Gastrocnemius medialis (tissue), 4 donors: Measurements from ENCODE around the gene PIAS3. TPM values are rescaled to one million over a fixed set of nuclear protein-coding genes. Genes with fewer than 3 reads are reported as not detected.

ENCODE experiments used
- ATAC-seq, 2 donors: fragments of 150-250 bp; one replicate each; pipeline ENCODE4 v1.9.1; 2016
- DNase-seq, 2 donors: peaks; one replicate each; pipeline ENCODE4 v3.0.0-alpha.2; 2019
- H3K27ac ChIP-seq, 4 donors: fragments of 200-600 bp; sonication (generic); 1 replicate in 1 of 4; 2 replicates in 3 of 4; pipeline ENCODE4 v1.5.1; 2016 to 2018; ENCODE audit warnings: mild to moderate bottlenecking in 2 of 4, moderate library complexity in 1 of 4
- H3K27me3 ChIP-seq, 3 donors: fragments of 200-600 bp; sonication (generic) in 2 of 3; 1 replicate in 1 of 3; 2 replicates in 2 of 3; pipeline versions ENCODE4 v1.5.1 to v1.6.0; 2016 to 2019; ENCODE audit warnings: mild to moderate bottlenecking in 1 of 3, moderate library complexity in 1 of 3
- H3K36me3 ChIP-seq, 2 donors: fragments of 200-600 bp; sonication (generic) in 1 of 2; one replicate each; pipeline ENCODE4 v1.5.1; 2017 to 2018
- H3K4me1 ChIP-seq, 2 donors: fragments of 200-600 bp; sonication (generic) in 1 of 2; one replicate each; pipeline ENCODE4 v1.5.1; 2016 to 2017; ENCODE audit warnings: mild to moderate bottlenecking in 2 of 2
- H3K4me3 ChIP-seq, 4 donors: fragments of 200-600 bp; sonication (generic) in 3 of 4; 1 replicate in 1 of 4; 2 replicates in 3 of 4; pipeline ENCODE4 v1.5.1; 2016 to 2019; ENCODE audit warnings: mild to moderate bottlenecking in 2 of 4
- H3K9me3 ChIP-seq, 3 donors: fragments of 200-600 bp; sonication (generic) in 2 of 3; 1 replicate in 1 of 3; 2 replicates in 2 of 3; pipeline ENCODE4 v1.5.1; 2016 to 2019
- CTCF ChIP-seq, 5 experiments: fragments of 450-650 bp in 3 of 5; fragments of 200-600 bp in 2 of 5; sonication (generic) in 2 of 5; IDR thresholded peaks in 4 of 5; conservative IDR thresholded peaks in 1 of 5; 1 replicate in 4 of 5; 2 replicates in 1 of 5; pipeline ENCODE4 v1.5.1; 2016 to 2019; ENCODE audit warnings: antibody characterized with exemption in 5 of 5, mild to moderate bottlenecking in 3 of 5, moderate library complexity in 3 of 5
- POLR2A ChIP-seq, 2 donors: fragments of 450-650 bp; IDR thresholded peaks; one replicate each; pipeline ENCODE4 v1.6.1; 2017; ENCODE audit warnings: antibody characterized with exemption in 2 of 2, mild to moderate bottlenecking in 2 of 2, moderate library complexity in 2 of 2
- in situ Hi-C, 4 donors: fragments of 200-750 bp; cut with MboI; loops; one replicate each; pipeline versions ENCODE4 v1.15.0 to v1.8.0; 2017; ENCODE audit warnings: low sequenced_read_pairs in 4 of 4
- intact Hi-C: fragments of 100-400 bp; cut with DNase I; formaldehyde crosslinking; loops from one replicate; pipeline ENCODE4 v1.15.1; 2023; ENCODE audit warnings: low total_unique reads
- total RNA-seq, 4 donors: library from RNA; depleted of rRNA; stranded (reverse); fragments of >200 nt; gene quantifications; one replicate each; pipeline versions ENCODE4 v1.1.0 to v1.2.3, GENCODE V29; 2016

Gene PIAS3
- total RNA-seq, 4 donors from 2014 or later, result 26.2 to 40.0 (median 35.7) TPM

GRCh38 chr1:145898756-145899155 lies 39.9 kb upstream of the PIAS3 start:
- ATAC-seq (no peak), DNase-seq (no peak)
- in situ Hi-C loops (loop anchor here in 1 of 4 donors (10.0 kb wide), 2 partner anchors 56 to 116 kb away; partner anchors contain the start of gene LIX1L), intact Hi-C loops (no loop called here)
- no peak overlapping the region for H3K4me3 ChIP-seq
- H3K36me3 ChIP-seq, result peaks cover 0 to 24% of the 10 kb centered on the region in 2 donors
- no peak overlapping the region for H3K27ac ChIP-seq
- no peak for TF ChIP-seq POLR2A (IDR thresholded peaks at IDR 0.05)
- no peak for TF ChIP-seq CTCF (IDR thresholded peaks at IDR 0.05 in 4 of 5, conservative IDR thresholded peaks at IDR 0.05 in 1 of 5)
- no peaks in the 10 kb centered on the region for H3K27me3 ChIP-seq
- H3K9me3 ChIP-seq, result no peaks in the 10 kb centered on the region
- no peaks in the 10 kb centered on the region for H3K4me1 ChIP-seq

- in situ Hi-C loops (loop anchor here in 1 of 4 donors (10.0 kb wide), 2 partner anchors 57 to 117 kb away; partner anchors contain the start of gene LIX1L), intact Hi-C loops (no loop called here)
- no peaks in the 10 kb centered on the region for H3K9me3 ChIP-seq
- H3K4me3 ChIP-seq, result no peak overlapping the region
- no peak for ATAC-seq
- peaks cover 2 to 5% of the 10 kb centered on the region in 2 donors for H3K4me1 ChIP-seq
- no peak for DNase-seq
- H3K27ac ChIP-seq, result no peak overlapping the region
- H3K27me3 ChIP-seq, result no peaks in the 10 kb centered on the region
- H3K36me3 ChIP-seq, result peaks cover 0 to 24% of the 10 kb centered on the region in 2 donors
- no peak for TF ChIP-seq POLR2A (IDR thresholded peaks at IDR 0.05)
- no peak for TF ChIP-seq CTCF (IDR thresholded peaks at IDR 0.05 in 4 of 5, conservative IDR thresholded peaks at IDR 0.05 in 1 of 5)
Measured at GRCh38 chr1:145897969-145898368, 39.1 kb upstream of the PIAS3 start.

GRCh38 chr1:145895471-145895870 lies 36.6 kb upstream of the PIAS3 start:
- Histone ChIP-seq H3K9me3 (no peaks in the 10 kb centered on the region), H3K4me1 (peaks cover 25 to 27% of the 10 kb centered on the region in 2 donors), H3K27me3 (no peaks in the 10 kb centered on the region), H3K36me3 (peaks cover 0 to 21% of the 10 kb centered on the region in 2 donors), H3K27ac (no peak overlapping the region), H3K4me3 (no peak overlapping the region)
- ATAC-seq (no peak), DNase-seq (no peak)
- intact Hi-C loops (no loop called here), in situ Hi-C loops (loop anchor here in 1 of 4 donors (10.0 kb wide), 2 partner anchors 59 to 119 kb away; partner anchors contain the start of gene LIX1L)
- no peak for TF ChIP-seq CTCF (IDR thresholded peaks at IDR 0.05 in 4 of 5, conservative IDR thresholded peaks at IDR 0.05 in 1 of 5)
- TF ChIP-seq POLR2A (IDR thresholded peaks at IDR 0.05), result no peak

DNA sequence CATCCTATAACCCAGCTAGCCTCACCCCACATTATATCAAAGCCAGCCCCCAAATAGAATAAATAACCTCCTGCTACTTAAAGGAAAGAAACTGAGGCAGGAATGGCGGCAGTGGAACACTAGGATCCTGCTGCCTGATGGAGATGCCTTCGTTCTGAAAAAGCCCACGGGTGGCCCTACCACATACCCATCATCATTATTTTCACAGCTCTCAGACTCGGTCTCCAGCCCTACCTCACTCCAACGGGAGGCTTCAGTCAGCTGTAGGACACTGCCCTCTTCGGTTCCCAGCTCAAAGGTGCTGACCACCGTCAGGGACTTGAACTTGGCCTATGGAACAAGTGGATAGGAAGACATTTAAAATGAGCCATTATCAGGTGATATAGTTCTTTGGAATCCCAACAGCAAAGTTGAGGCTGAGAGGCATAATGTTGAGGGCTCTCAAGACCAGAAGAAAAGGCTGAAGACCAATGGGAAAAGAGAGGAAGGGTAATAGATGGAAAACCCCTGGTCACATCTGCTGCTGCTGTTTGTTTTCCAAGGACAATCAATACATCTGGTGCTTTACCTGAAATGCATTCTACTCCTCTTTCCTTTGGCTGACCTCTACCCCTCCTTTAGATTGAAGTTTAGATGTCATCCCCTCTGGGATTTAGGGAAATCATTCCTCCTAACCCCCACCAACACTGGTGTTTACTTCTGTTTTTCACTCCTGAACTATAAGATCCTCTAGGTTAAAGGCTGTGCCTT lies 34.6 kb upstream of the PIAS3 start:
- peaks cover 0 to 20% of the 10 kb centered on the region in 2 donors for H3K36me3 ChIP-seq
- in situ Hi-C loops, result loop anchor here in 2 of 4 donors (5.0 to 10.0 kb wide), 3 partner anchors 61 to 121 kb away; partner anchors contain the start of gene LIX1L (in 1 of the 2)
- H3K4me1 ChIP-seq, result peaks cover 36 to 37% of the 10 kb centered on the region in 2 donors
- DNase-seq, result no peak
- H3K27ac ChIP-seq, result peak overlapping the region; percentile 88 to 98 (median 91)
- ATAC-seq, result no peak
- H3K27me3 ChIP-seq, result no peaks in the 10 kb centered on the region
- H3K9me3 ChIP-seq, result no peaks in the 10 kb centered on the region
- TF ChIP-seq CTCF (IDR thresholded peaks at IDR 0.05 in 4 of 5, conservative IDR thresholded peaks at IDR 0.05 in 1 of 5), result no peak
- TF ChIP-seq POLR2A (IDR thresholded peaks at IDR 0.05), result no peak
- intact Hi-C loops, result loop anchor here (2.0 kb wide), 2 partner anchors 71 to 113 kb away; partner anchors contain the start of genes ANKRD34A and POLR3GL
- no peak overlapping the region for H3K4me3 ChIP-seq
